Lower leg skin (tissue), 4 donors: ENCODE measurements around the gene SFSWAP. TPM values are rescaled to one million over a fixed set of nuclear protein-coding genes. Genes with fewer than 3 reads are reported as not detected.

Source experiments
- DNase-seq, 2 donors: peaks; one replicate each; pipeline ENCODE4 v3.0.0-alpha.2; 2019; ENCODE audit warnings: low spot score in 2 of 2
- H3K4me3 ChIP-seq: fragments of 200-600 bp; sonication (generic); 2 replicates; pipeline ENCODE4 v1.5.1; 2017; ENCODE audit warnings: mild to moderate bottlenecking, low read depth; ENCODE audit not compliant: poor library complexity, severe bottlenecking
- POLR2A ChIP-seq, 2 donors: fragments of 450-650 bp; IDR thresholded peaks; one replicate each; pipeline ENCODE4 v1.6.1; 2016 to 2017; ENCODE audit warnings: antibody characterized with exemption in 2 of 2, mild to moderate bottlenecking in 1 of 2, moderate library complexity in 1 of 2
- WGBS, 2 donors: methylation state at CpG; one replicate each; pipeline ENCODE4 v1.1.5; 2018; 5-methylcytosine and 5-hydroxymethylcytosine counted together
- intact Hi-C: fragments of 100-400 bp; cut with DNase I; formaldehyde crosslinking; loops from one replicate; pipeline ENCODE4 v1.15.0; 2023; ENCODE audit warnings: low total_unique reads
- total RNA-seq, 4 donors: library from RNA; depleted of rRNA; stranded (reverse); fragments of >200 nt; gene quantifications; one replicate each; pipeline ENCODE4 v1.1.0, GENCODE V29; 2016
- TF ChIP-seq, protein P1 (sequence below), 3 donors: fragments of 450-650 bp; IDR thresholded peaks; one replicate each; pipeline ENCODE4 v1.5.1; 2016; ENCODE audit warnings: antibody characterized with exemption in 3 of 3, mild to moderate bottlenecking in 3 of 3, moderate library complexity in 2 of 3

The SFSWAP gene
- total RNA-seq, 4 donors from 2014 or later, result 31.0 to 56.3 (median 38.5) TPM

DNA sequence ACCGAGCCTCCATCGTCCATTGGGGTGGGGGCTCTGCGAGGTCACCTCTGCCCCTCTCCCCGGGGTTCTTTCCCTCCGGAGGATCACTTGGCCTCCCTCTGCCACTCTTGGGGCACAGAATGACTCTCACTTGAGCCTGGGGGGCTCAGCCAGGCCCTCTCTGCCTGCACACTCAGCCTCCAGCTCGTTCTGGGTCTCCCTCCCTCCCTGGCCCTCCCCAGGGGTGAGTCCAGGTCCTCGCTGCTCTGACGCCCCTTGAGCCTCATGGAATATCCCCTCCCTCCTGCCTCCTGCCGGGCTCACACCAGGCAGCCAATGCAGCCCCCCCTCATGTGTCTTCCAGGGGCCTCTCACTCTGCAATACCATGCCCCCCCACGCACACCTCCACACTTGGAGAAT, 17.7 kb upstream of the SFSWAP start:
- no peak overlapping the region for H3K4me3 ChIP-seq
- TF ChIP-seq, protein P1, sequence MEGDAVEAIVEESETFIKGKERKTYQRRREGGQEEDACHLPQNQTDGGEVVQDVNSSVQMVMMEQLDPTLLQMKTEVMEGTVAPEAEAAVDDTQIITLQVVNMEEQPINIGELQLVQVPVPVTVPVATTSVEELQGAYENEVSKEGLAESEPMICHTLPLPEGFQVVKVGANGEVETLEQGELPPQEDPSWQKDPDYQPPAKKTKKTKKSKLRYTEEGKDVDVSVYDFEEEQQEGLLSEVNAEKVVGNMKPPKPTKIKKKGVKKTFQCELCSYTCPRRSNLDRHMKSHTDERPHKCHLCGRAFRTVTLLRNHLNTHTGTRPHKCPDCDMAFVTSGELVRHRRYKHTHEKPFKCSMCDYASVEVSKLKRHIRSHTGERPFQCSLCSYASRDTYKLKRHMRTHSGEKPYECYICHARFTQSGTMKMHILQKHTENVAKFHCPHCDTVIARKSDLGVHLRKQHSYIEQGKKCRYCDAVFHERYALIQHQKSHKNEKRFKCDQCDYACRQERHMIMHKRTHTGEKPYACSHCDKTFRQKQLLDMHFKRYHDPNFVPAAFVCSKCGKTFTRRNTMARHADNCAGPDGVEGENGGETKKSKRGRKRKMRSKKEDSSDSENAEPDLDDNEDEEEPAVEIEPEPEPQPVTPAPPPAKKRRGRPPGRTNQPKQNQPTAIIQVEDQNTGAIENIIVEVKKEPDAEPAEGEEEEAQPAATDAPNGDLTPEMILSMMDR (IDR thresholded peaks at IDR 0.05), result no peak
- TF ChIP-seq POLR2A (IDR thresholded peaks at IDR 0.05), result no peak
- no peak for DNase-seq
- WGBS, 2 donors, result 74 to 77% methylated on average over 10 of the region's 10 CpGs
- intact Hi-C loops, result no loop called here

DNA sequence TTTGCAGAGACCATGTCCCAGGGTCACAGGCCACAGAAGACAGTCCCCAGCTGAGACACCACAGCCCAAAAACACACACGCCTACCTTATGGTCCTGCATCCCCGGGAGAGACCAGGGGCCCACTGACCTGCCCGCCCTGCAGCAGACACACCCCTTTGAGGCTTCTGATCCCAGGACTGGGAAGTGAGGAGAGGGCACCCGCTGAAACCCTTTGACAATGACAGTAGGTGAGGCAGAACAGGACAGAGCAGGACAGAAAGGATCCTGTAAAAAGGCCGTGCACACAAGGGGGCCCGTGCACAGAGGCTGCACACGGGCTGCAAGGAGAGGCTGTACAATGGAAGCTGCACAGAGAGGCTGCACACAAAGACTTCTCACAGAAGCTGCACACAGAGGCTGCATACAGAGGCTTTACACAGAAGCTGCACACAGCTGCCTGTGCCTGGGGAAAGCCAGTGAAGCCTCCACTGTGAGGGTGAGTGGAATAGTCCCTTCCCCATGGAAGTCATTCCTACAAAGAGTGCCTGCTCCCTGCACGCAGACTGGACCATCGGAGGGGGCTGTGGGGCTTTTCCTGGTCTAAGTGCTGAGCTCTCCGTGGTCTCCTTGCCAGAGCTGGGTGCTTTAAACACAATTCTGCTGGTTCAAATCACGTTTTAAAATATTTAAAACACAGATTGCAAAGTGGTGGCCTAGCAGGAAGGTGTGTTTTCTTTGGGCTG, 16.6 kb upstream of the SFSWAP start:
- TF ChIP-seq, protein P1 (IDR thresholded peaks at IDR 0.05), result no peak
- no peak for TF ChIP-seq POLR2A (IDR thresholded peaks at IDR 0.05)
- H3K4me3 ChIP-seq, result no peak overlapping the region
- no peak for DNase-seq
- intact Hi-C loops, result no loop called here
- 75 to 86% methylated on average over 10 to 11 of the region's 11 CpGs for WGBS, 2 donors

DNA sequence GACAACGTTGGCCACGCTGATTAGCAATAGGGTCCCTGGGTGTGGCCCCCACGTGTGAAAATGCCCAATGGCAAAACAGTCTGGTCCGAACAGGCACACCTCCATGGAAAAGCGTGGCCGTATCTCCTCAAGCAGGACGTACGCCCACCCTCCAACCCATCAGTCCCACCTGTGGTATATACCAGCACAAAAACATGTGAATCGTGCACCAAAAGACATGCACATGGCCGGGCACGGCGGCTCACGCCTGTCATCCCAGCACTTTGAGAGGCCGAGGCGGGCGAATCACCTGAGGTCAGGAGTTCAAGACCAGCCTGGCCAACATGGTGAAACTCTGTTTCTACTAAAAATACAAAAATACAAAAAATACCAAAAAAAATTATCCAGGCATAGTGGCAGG, 14.9 kb upstream of the SFSWAP start:
- WGBS, 2 donors, result 86 to 89% methylated on average over 16 of the region's 16 CpGs
- no peak overlapping the region for H3K4me3 ChIP-seq
- TF ChIP-seq, protein P1 (IDR thresholded peaks at IDR 0.05), result no peak
- TF ChIP-seq POLR2A (IDR thresholded peaks at IDR 0.05), result no peak
- DNase-seq, result no peak
- intact Hi-C loops, result no loop called here

DNA sequence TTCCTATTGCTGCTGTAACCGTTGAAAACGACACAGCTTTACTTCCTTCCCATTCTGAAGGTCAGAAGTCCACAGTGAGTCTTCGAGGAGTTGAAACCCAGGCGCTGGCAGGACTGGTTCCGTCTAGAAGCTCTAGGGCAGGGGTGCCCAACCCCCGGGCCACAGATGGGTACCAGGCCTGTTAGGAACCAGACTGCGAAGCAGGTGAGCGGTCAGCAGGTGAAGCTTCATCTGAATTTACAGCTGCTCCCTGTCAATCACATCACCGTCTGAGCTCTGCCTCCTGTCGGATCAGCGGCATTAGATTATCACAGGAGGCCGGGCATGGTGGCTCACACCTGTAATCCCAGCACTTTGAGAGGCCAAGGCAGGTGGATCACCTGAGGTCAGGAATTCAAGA, 12.6 kb upstream of the SFSWAP start:
- intact Hi-C loops, result no loop called here
- H3K4me3 ChIP-seq, result no peak overlapping the region
- DNase-seq, result no peak
- TF ChIP-seq, protein P1 (IDR thresholded peaks at IDR 0.05), result no peak
- no peak for TF ChIP-seq POLR2A (IDR thresholded peaks at IDR 0.05)
- WGBS, 2 donors, result 70 to 77% methylated on average over 12 of the region's 12 CpGs

DNA sequence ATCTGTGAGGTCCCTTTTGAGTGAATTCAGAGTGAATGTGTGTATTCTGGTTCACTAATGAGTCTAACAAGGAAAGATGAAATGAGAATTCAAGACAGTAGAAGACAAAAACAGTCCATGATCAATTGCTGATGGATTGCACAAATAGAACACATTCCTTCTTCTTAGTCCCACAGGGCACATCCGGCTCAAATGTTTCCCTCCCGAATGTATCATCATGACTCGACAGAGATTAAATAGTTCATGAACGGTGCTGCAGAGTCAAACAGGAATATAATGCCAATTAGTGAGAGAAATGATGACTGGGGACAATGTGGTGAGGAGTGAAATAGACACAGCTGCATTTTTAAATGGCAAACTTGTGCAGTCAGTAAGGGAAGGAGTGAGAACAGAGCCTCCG, 11.5 kb upstream of the SFSWAP start:
- WGBS, 2 donors, result 56 to 70% methylated on average over 5 of the region's 5 CpGs
- TF ChIP-seq, protein P1 (IDR thresholded peaks at IDR 0.05), result no peak
- no peak for TF ChIP-seq POLR2A (IDR thresholded peaks at IDR 0.05)
- no peak overlapping the region for H3K4me3 ChIP-seq
- DNase-seq, result no peak
- intact Hi-C loops, result no loop called here

DNA sequence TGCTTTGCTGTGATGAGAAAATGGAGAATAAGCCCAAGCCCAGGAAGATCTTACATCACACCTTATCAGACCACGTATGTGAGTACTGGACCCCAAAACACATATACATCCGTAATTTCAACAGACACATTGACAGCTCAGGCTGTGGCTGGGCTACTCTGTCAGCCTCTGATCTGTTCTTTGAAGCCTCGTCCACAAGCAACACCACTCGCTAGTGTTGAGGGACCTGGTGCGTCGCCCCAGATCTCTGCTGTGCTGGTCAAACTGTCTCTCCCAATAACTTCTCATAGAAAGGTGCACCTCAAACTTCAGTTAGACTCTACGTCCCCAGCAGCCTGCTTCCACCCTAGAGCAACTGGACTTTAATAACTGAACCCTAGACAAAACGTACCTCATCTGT, 10.6 kb upstream of the SFSWAP start:
- intact Hi-C loops, result no loop called here
- no peak for DNase-seq
- TF ChIP-seq, protein P1 (IDR thresholded peaks at IDR 0.05), result no peak
- TF ChIP-seq POLR2A (IDR thresholded peaks at IDR 0.05), result no peak
- H3K4me3 ChIP-seq, result no peak overlapping the region
- 82 to 88% methylated on average over 8 of the region's 8 CpGs for WGBS, 2 donors
